Left cardiac atrium (tissue), 4 donors: Measurements from ENCODE around the gene SLC34A3. TPM values are rescaled to one million over a fixed set of nuclear protein-coding genes. Genes with fewer than 3 reads are reported as not detected.
"Not testable (repeated sequence)": the region's sequence is repeated elsewhere in the genome, so short reads cannot be mapped to it uniquely, and the experiment has no call there.

ENCODE experiments used
- ATAC-seq, 2 donors: fragments of 200-7000 bp; cut with Tn5 transposase; one replicate each; pipeline ENCODE4 v1.9.1; 2020; ENCODE audit warnings: mild to moderate bottlenecking in 2 of 2, moderate library complexity in 2 of 2
- DNase-seq: peaks from one replicate; pipeline ENCODE4 v3.0.0-alpha.2; 2020
- intact Hi-C, 2 donors: fragments of 100-400 bp; cut with DNase I; formaldehyde crosslinking; loops; one replicate each; pipeline versions ENCODE4 v1.14.1 to v1.15.1; 2022 to 2023
- total RNA-seq, 2 donors: library from RNA; stranded (reverse); fragmentation: NEBNext Ultra II Directional; extraction: Animal tissue kit (Norgen Biotek cat#: 25700); gene quantifications; one replicate each; pipeline ENCODE4 v1.2.1, GENCODE V29; 2021
- donor health status: DM: no; HTN: yes; CAD: no.
- donor health status: DM: no; HTN: yes; CAD: no; lungs with severe emphysema.
- donor health status: DM: yes; HTN: yes; CAD: no.
- donor health status: Dilated cardiomyopathy.

The SLC34A3 gene
- total RNA-seq, 2 donors from 2014 or later, result not detected

- ATAC-seq (peak; percentile 28 to 36), DNase-seq (peak; percentile 91)
- intact Hi-C loops, result no loop called here
These were observed 5.7 kb downstream of the SLC34A3 start for GRCh38 chr9:137236238-137236935.

GRCh38 chr9:137236936-137237421, 6.3 kb downstream of the SLC34A3 start:
- intact Hi-C loops, result no loop called here
- ATAC-seq, result no peak
- DNase-seq, result no peak

GRCh38 chr9:137237759-137238726, 7.3 kb downstream of the SLC34A3 start:
- DNase-seq (no peak), ATAC-seq (no peak)
- intact Hi-C loops, result no loop called here

GRCh38 chr9:137239541-137240200, 9.0 kb downstream of the SLC34A3 start:
- ATAC-seq, intact Hi-C loops, DNase-seq: not testable (repeated sequence)

- DNase-seq, result peak; percentile 85
- ATAC-seq, result peak; percentile 55 to 59
- intact Hi-C loops, result no loop called here
These were observed 9.7 kb downstream of the SLC34A3 start for GRCh38 chr9:137240318-137240840.

GRCh38 chr9:137240841-137241489, 10.3 kb downstream of the SLC34A3 start, which contains the start of gene TUBB4B:
Gene TUBB4B, plus strand, starts transcription at chr9:137241287. Its CDS starts 74 bp downstream, at chr9:137241361.
- DNase-seq (peak; percentile 99), ATAC-seq (peak; percentile 88 to 89)
- intact Hi-C loops, result no loop called here

GRCh38 chr9:137241490-137242268, 11.0 kb downstream of the SLC34A3 start:
- intact Hi-C loops, result no loop called here
- DNase-seq (peak; percentile 80), ATAC-seq (peak; percentile 9 to 25)

GRCh38 chr9:137242269-137243203, 11.8 kb downstream of the SLC34A3 start:
- DNase-seq (no peak), ATAC-seq (no peak)
- intact Hi-C loops, result no loop called here

GRCh38 chr9:137243266-137243625, 12.5 kb downstream of the SLC34A3 start:
- intact Hi-C loops, DNase-seq, ATAC-seq: not testable (repeated sequence)

GRCh38 chr9:137243626-137244485, 13.2 kb downstream of the SLC34A3 start:
- no peak for DNase-seq
- ATAC-seq, result no peak
- intact Hi-C loops, result no loop called here

- intact Hi-C loops, result no loop called here
- DNase-seq, result no peak
These were observed 14.1 kb downstream of the SLC34A3 start for GRCh38 chr9:137244486-137245449.

GRCh38 chr9:137245450-137246421, 15.0 kb downstream of the SLC34A3 start:
- intact Hi-C loops, result no loop called here
- ATAC-seq, result no peak
- no peak for DNase-seq

More at GRCh38 chr9:137244486-137245449, 14.1 kb downstream of the SLC34A3 start:
- no peak for ATAC-seq

GRCh38 chr9:137247135-137247915, 16.6 kb downstream of the SLC34A3 start:
- intact Hi-C loops, result no loop called here
- no peak for ATAC-seq
- DNase-seq, result no peak
